Left ventricle myocardium inferior (tissue), 1 donor: ENCODE measurements around the gene STPG1. TPM values are rescaled to one million over a fixed set of nuclear protein-coding genes. Genes with fewer than 3 reads are reported as not detected.

Source experiments
- DNase-seq: peaks from one replicate; pipeline ENCODE4 v3.0.0-alpha.2; 2020
- H3K27ac ChIP-seq: fragments of 200-600 bp; replicated peaks from 2 replicates; pipeline ENCODE4 v1.8.0; 2021
- H3K27me3 ChIP-seq: fragments of 200-600 bp; 2 replicates; pipeline ENCODE4 v1.8.0; 2021; ENCODE audit warnings: low read depth
- H3K36me3 ChIP-seq: fragments of 200-600 bp; 2 replicates; pipeline ENCODE4 v1.8.0; 2021
- H3K4me1 ChIP-seq: fragments of 200-600 bp; 2 replicates; pipeline ENCODE4 v1.8.0; 2021
- H3K4me3 ChIP-seq: fragments of 200-600 bp; 2 replicates; pipeline ENCODE4 v1.8.0; 2021; ENCODE audit warnings: mild to moderate bottlenecking, moderate library complexity
- H3K9me3 ChIP-seq: fragments of 200-600 bp; replicated peaks from 2 replicates; pipeline ENCODE4 v1.8.0; 2021
- intact Hi-C: fragments of 100-400 bp; cut with micrococcal nuclease; formaldehyde crosslinking; loops from one replicate; pipeline ENCODE4 v1.11.0; 2022
- total RNA-seq: library from RNA; stranded (reverse); fragmentation: NEBNext Ultra II Directional; extraction: Animal tissue kit (Norgen Biotek cat#: 25700); gene quantifications from one replicate; pipeline ENCODE4 v1.2.1, GENCODE V29; 2021
- TF ChIP-seq, protein P1 (sequence below): fragments of 200-600 bp; IDR thresholded peaks from 2 replicates; pipeline ENCODE4 v1.8.0; 2021; ENCODE audit warnings: antibody characterized with exemption, mild to moderate bottlenecking, borderline replicate concordance
- donor health status: DM: no; HTN: yes; CAD: no; lungs with severe emphysema.

STPG1 gene
- total RNA-seq, 1 donor from 2014 or later = 4.9 TPM

DNA sequence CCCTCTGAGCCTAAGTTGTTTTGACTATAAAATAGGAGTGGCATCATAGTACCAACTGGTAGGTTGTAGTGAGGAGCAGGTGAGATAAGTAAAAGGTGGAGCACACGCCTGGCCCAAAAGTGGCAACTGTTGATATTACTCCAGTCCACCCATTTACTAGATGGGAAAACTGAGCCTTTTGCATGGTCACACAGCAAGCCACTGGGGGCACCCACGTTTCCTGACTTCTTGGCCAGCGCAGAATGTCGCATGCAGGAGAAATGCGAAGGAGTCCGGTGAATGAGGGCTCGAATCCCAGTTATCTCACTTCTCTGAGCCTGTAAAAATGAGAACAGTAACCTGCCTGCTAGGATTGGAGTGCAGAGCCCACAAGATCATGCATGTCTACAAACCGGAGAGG is 73.6 kb downstream of the STPG1 start:
- Histone ChIP-seq H3K27me3 (peaks cover 13% of the 10 kb centered on the region), H3K9me3 (no peaks in the 10 kb centered on the region), H3K27ac (no peak overlapping the region), H3K4me3 (no peak overlapping the region), H3K36me3 (no peaks in the 10 kb centered on the region), H3K4me1 (peaks cover 5% of the 10 kb centered on the region)
- intact Hi-C loops = no loop called here
- no peak for DNase-seq
- TF ChIP-seq, protein P1, sequence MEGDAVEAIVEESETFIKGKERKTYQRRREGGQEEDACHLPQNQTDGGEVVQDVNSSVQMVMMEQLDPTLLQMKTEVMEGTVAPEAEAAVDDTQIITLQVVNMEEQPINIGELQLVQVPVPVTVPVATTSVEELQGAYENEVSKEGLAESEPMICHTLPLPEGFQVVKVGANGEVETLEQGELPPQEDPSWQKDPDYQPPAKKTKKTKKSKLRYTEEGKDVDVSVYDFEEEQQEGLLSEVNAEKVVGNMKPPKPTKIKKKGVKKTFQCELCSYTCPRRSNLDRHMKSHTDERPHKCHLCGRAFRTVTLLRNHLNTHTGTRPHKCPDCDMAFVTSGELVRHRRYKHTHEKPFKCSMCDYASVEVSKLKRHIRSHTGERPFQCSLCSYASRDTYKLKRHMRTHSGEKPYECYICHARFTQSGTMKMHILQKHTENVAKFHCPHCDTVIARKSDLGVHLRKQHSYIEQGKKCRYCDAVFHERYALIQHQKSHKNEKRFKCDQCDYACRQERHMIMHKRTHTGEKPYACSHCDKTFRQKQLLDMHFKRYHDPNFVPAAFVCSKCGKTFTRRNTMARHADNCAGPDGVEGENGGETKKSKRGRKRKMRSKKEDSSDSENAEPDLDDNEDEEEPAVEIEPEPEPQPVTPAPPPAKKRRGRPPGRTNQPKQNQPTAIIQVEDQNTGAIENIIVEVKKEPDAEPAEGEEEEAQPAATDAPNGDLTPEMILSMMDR = no peak

DNA sequence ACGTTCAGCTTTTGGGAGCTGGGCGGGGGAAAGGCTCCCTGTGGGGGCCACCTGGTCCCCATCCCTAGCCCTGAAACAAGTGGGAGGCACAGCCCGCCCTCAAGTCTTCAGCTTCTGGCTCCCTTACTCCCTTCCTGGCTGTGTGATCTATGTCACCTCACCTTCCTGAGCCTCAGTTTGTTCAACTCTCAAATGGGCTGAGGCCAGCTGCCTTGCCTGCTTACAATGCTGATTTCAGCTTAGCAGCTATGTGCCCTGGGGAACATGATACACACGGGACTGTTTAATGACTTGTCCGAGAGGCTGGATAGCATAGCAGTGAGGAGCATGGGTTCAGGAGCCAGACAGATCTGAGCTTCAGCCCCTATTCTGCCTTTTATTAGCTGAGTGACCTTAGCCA is 75.1 kb downstream of the STPG1 start:
- Histone ChIP-seq H3K4me1 (peaks cover 5% of the 10 kb centered on the region), H3K27ac (no peak overlapping the region), H3K4me3 (no peak overlapping the region), H3K36me3 (no peaks in the 10 kb centered on the region), H3K9me3 (no peaks in the 10 kb centered on the region), H3K27me3 (peaks cover 13% of the 10 kb centered on the region)
- TF ChIP-seq, protein P1 = no peak
- intact Hi-C loops = no loop called here
- no peak for DNase-seq

DNA sequence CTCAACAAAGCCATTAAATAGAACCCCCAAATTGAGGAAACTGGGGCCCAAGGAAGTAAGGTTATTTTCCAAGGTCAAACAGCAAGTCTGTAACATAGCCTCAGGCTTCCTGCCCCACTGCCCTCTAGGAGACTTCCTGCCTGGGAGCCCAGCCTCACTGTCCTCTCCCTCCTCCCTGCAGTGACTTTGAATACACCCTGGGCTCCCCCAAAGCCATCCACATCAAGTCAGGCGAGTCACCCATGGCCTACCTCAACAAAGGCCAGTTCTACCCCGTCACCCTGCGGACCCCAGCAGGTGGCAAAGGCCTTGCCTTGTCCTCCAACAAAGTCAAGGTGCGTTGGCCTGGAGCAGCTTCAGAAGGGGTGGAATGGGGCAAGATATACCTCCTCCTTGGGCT is 76.1 kb downstream of the STPG1 start:
- H3K4me1 ChIP-seq = peaks cover 5% of the 10 kb centered on the region
- H3K4me3 ChIP-seq = no peak overlapping the region
- H3K9me3 ChIP-seq = no peaks in the 10 kb centered on the region
- intact Hi-C loops = no loop called here
- TF ChIP-seq, protein P1 = no peak
- peaks cover 5% of the 10 kb centered on the region for H3K27me3 ChIP-seq
- no peaks in the 10 kb centered on the region for H3K36me3 ChIP-seq
- DNase-seq = no peak
- H3K27ac ChIP-seq = no peak overlapping the region

DNA sequence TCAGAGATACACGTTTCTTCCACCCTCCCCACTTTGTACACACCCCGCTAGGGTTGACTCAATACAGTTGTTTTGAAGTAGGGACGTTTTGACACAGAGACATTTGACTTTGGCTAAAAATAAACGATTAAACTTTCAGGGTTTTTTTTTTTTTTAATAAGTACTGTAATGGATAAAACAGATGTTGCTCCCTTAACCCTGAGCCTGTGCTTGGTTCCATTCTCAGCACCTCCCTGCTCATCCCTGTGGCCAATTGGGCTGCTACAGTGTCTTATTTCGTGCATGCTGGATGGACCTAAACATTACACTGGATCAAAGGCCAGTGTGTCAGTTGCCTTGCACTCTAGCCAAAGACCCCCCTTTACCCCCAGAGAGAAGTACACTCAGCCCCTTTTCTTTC is 77.5 kb downstream of the STPG1 start:
- no peaks in the 10 kb centered on the region for H3K27me3 ChIP-seq
- DNase-seq = no peak
- H3K27ac ChIP-seq = no peak overlapping the region
- intact Hi-C loops = no loop called here
- peaks cover 5% of the 10 kb centered on the region for H3K4me1 ChIP-seq
- H3K36me3 ChIP-seq = no peaks in the 10 kb centered on the region
- no peaks in the 10 kb centered on the region for H3K9me3 ChIP-seq
- H3K4me3 ChIP-seq = no peak overlapping the region
- TF ChIP-seq, protein P1 = no peak

DNA sequence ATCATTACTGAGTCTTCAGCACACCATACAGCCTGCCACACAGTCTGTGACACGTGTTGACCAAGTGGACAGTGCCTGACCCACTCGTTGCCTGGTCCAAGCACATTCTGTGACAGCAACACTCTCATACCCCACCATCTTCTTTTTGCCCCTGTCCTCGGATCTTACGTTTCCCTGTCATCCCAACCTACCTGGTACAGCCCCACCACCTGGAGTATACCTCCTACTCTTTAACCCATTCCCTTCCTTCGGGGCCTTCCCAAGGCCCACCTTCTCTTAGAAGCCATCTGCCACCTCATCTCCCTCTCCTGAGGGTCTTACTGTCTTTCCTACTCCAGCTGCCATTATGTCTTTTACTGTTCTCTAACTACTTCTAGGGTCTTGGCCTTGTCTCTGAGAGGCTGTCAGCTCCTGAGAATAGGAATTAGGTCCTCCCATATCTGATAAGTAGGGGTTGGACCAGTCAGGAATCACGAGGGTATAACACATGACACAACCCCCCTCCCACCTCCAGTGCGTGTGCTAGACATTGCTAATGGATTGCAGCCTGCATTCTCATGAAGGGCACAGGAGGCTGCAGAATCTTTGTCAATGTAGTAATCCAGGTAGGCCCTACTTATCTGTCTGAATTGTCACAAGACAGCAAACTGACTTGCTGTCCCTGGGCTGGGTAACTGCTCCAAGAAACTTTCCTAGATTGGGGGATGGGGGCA is 81.5 kb downstream of the STPG1 start:
- Histone ChIP-seq H3K9me3 (no peaks in the 10 kb centered on the region), H3K27ac (no peak overlapping the region), H3K27me3 (peaks cover 4% of the 10 kb centered on the region), H3K4me3 (no peak overlapping the region), H3K36me3 (no peaks in the 10 kb centered on the region), H3K4me1 (peaks cover 3% of the 10 kb centered on the region)
- DNase-seq = no peak
- intact Hi-C loops = no loop called here
- TF ChIP-seq, protein P1 = no peak
